ENCODE data around the gene NFATC1. TPM values are rescaled to one million over a fixed set of nuclear protein-coding genes. Genes with fewer than 3 reads are reported as not detected.

NFATC1 gene
- total and polyA plus RNA-seq, 7 experiments from 2014 or later: 27.1 to 87.2 (median 53.4) TPM

GRCh38 chr18:79460481-79461300 is 65.0 kb downstream of the NFATC1 start:
- Histone ChIP-seq H3K4me3 (ENCODE audit: low read length) (no peak overlapping the region), H3K27ac (ENCODE audit: low read depth, low read length) (peak overlapping the region; percentile 43), H3K36me3 (ENCODE audit: control insufficient read depth in 2 of 3, insufficient read depth in 3 of 3, low read length in 3 of 3) (peaks cover 0 to 92% (median 0%) of the 10 kb centered on the region in 3 experiments), H3K9me3 (ENCODE audit: control insufficient read depth in 2 of 3, low read length in 3 of 3) (no peaks in the 10 kb centered on the region), H3K27me3 (ENCODE audit: control insufficient read depth in 2 of 2, insufficient read depth in 2 of 2, low read length in 2 of 2) (no peaks in the 10 kb centered on the region), H3K4me1 (ENCODE audit: control insufficient read depth in 2 of 2, insufficient read depth in 2 of 2, low read length in 2 of 2) (no peaks in the 10 kb centered on the region)
- no peak for DNase-seq
- Mint-ChIP-seq H3K9me3 (no peaks in the 10 kb centered on the region), H3K4me3 (no peak overlapping the region), H3K27ac (peak overlapping the region in 7 of 9 donors; percentile 43 to 82 (median 71)), H3K36me3 (peaks cover 0 to 25% (median 2%) of the 10 kb centered on the region in 5 donors), H3K4me1 (peaks cover 0 to 17% (median 7%) of the 10 kb centered on the region in 7 donors), H3K27me3 (no peaks in the 10 kb centered on the region)
- ChIA-PET CTCF (no interaction called here), POLR2A (interaction anchor here (0.6 kb wide), 1 partner anchor 76 kb away, joined by 3 read pairs; no protein-coding TSS in a partner anchor)
- intact Hi-C loops (cut with micrococcal nuclease): no loop called here
- ATAC-seq: no peak

GRCh38 chr18:79461627-79462026 is 65.9 kb downstream of the NFATC1 start:
- H3K4me3 ChIP-seq (ENCODE audit: low read length): no peak overlapping the region
- Mint-ChIP-seq H3K4me3 (no peak overlapping the region), H3K4me1 (peaks cover 0 to 21% (median 7%) of the 10 kb centered on the region in 7 donors), H3K27me3 (no peaks in the 10 kb centered on the region), H3K9me3 (no peaks in the 10 kb centered on the region), H3K36me3 (peaks cover 0 to 22% (median 2%) of the 10 kb centered on the region in 5 donors), H3K27ac (peak overlapping the region in 4 of 9 donors; percentile 24 to 52 (median 34))
- CTCF ChIA-PET: no interaction called here
- H3K4me1 ChIP-seq (ENCODE audit: control insufficient read depth in 2 of 2, insufficient read depth in 2 of 2, low read length in 2 of 2): no peaks in the 10 kb centered on the region
- DNase-seq (no peak), ATAC-seq (no peak)
- H3K9me3 ChIP-seq (ENCODE audit: control insufficient read depth in 2 of 3, low read length in 3 of 3): no peaks in the 10 kb centered on the region
- POLR2A ChIA-PET: no interaction called here
- no peaks in the 10 kb centered on the region for H3K27me3 ChIP-seq (ENCODE audit: control insufficient read depth in 2 of 2, insufficient read depth in 2 of 2, low read length in 2 of 2)
- intact Hi-C loops (cut with micrococcal nuclease): no loop called here
- H3K36me3 ChIP-seq (ENCODE audit: control insufficient read depth in 2 of 3, insufficient read depth in 3 of 3, low read length in 3 of 3): peaks cover 0 to 89% (median 0%) of the 10 kb centered on the region in 3 experiments
- no peak overlapping the region for H3K27ac ChIP-seq (ENCODE audit: low read depth, low read length)

- Histone ChIP-seq H3K9me3 (ENCODE audit: control insufficient read depth in 2 of 3, low read length in 3 of 3) (no peaks in the 10 kb centered on the region), H3K4me1 (ENCODE audit: control insufficient read depth in 2 of 2, insufficient read depth in 2 of 2, low read length in 2 of 2) (no peaks in the 10 kb centered on the region), H3K4me3 (ENCODE audit: low read length) (no peak overlapping the region), H3K27ac (ENCODE audit: low read depth, low read length) (no peak overlapping the region), H3K27me3 (ENCODE audit: control insufficient read depth in 2 of 2, insufficient read depth in 2 of 2, low read length in 2 of 2) (no peaks in the 10 kb centered on the region), H3K36me3 (ENCODE audit: control insufficient read depth in 2 of 3, insufficient read depth in 3 of 3, low read length in 3 of 3) (peaks cover 0 to 90% (median 10%) of the 10 kb centered on the region in 3 experiments)
- no peak for DNase-seq
- Mint-ChIP-seq H3K4me3 (no peak overlapping the region), H3K27ac (peak overlapping the region in 1 of 9 donors; percentile 22), H3K36me3 (peaks cover 0 to 26% (median 2%) of the 10 kb centered on the region in 5 donors), H3K27me3 (no peaks in the 10 kb centered on the region), H3K4me1 (peaks cover 5 to 31% (median 12%) of the 10 kb centered on the region in 7 donors), H3K9me3 (no peaks in the 10 kb centered on the region)
- CTCF ChIA-PET: no interaction called here
- intact Hi-C loops (cut with micrococcal nuclease): no loop called here
- ATAC-seq: no peak
- POLR2A ChIA-PET: interaction anchor here (0.7 kb wide), 1 partner anchor 10 kb away, joined by 4 read pairs; no protein-coding TSS in a partner anchor
Measured at GRCh38 chr18:79463424-79463960, 67.8 kb downstream of the NFATC1 start.

- intact Hi-C loops (cut with micrococcal nuclease): no loop called here
- Histone ChIP-seq H3K9me3 (ENCODE audit: control insufficient read depth in 2 of 3, low read length in 3 of 3) (no peaks in the 10 kb centered on the region), H3K36me3 (ENCODE audit: control insufficient read depth in 2 of 3, insufficient read depth in 3 of 3, low read length in 3 of 3) (peaks cover 0 to 90% (median 17%) of the 10 kb centered on the region in 3 experiments), H3K4me1 (ENCODE audit: control insufficient read depth in 2 of 2, insufficient read depth in 2 of 2, low read length in 2 of 2) (no peaks in the 10 kb centered on the region), H3K4me3 (ENCODE audit: low read length) (no peak overlapping the region), H3K27me3 (ENCODE audit: control insufficient read depth in 2 of 2, insufficient read depth in 2 of 2, low read length in 2 of 2) (no peaks in the 10 kb centered on the region), H3K27ac (ENCODE audit: low read depth, low read length) (no peak overlapping the region)
- peaks cover 4 to 26% (median 8%) of the 10 kb centered on the region in 7 donors for H3K4me1 Mint-ChIP-seq
- no peak overlapping the region for H3K4me3 Mint-ChIP-seq
- H3K36me3 Mint-ChIP-seq: peaks cover 0 to 23% (median 3%) of the 10 kb centered on the region in 5 donors
- no peaks in the 10 kb centered on the region for H3K27me3 Mint-ChIP-seq
- DNase-seq (no peak), ATAC-seq (peak; percentile 31)
- CTCF ChIA-PET: no interaction called here
- POLR2A ChIA-PET: no interaction called here
- H3K9me3 Mint-ChIP-seq: no peaks in the 10 kb centered on the region
- peak overlapping the region in 7 of 9 donors; percentile 16 to 78 (median 56) for H3K27ac Mint-ChIP-seq
Measured at GRCh38 chr18:79465392-79465991, 69.8 kb downstream of the NFATC1 start.

GRCh38 chr18:79466591-79466990 is 70.9 kb downstream of the NFATC1 start:
- no peaks in the 10 kb centered on the region for H3K9me3 Mint-ChIP-seq
- H3K27ac Mint-ChIP-seq: peak overlapping the region in 5 of 9 donors; percentile 24 to 73 (median 32)
- H3K27me3 Mint-ChIP-seq: no peaks in the 10 kb centered on the region
- H3K4me1 ChIP-seq (ENCODE audit: control insufficient read depth in 2 of 2, insufficient read depth in 2 of 2, low read length in 2 of 2): no peaks in the 10 kb centered on the region
- H3K27me3 ChIP-seq (ENCODE audit: control insufficient read depth in 2 of 2, insufficient read depth in 2 of 2, low read length in 2 of 2): no peaks in the 10 kb centered on the region
- H3K9me3 ChIP-seq (ENCODE audit: control insufficient read depth in 2 of 3, low read length in 3 of 3): no peaks in the 10 kb centered on the region
- no peak overlapping the region for H3K4me3 ChIP-seq (ENCODE audit: low read length)
- POLR2A ChIA-PET: no interaction called here
- DNase-seq (no peak), ATAC-seq (peak; percentile 20)
- intact Hi-C loops (cut with micrococcal nuclease): no loop called here
- CTCF ChIA-PET: no interaction called here
- peaks cover 4 to 26% (median 8%) of the 10 kb centered on the region in 7 donors for H3K4me1 Mint-ChIP-seq
- peaks cover 0 to 26% (median 3%) of the 10 kb centered on the region in 5 donors for H3K36me3 Mint-ChIP-seq
- H3K4me3 Mint-ChIP-seq: peak overlapping the region in 1 of 10 donors; percentile 20
- H3K36me3 ChIP-seq (ENCODE audit: control insufficient read depth in 2 of 3, insufficient read depth in 3 of 3, low read length in 3 of 3): peaks cover 0 to 90% (median 17%) of the 10 kb centered on the region in 3 experiments
- H3K27ac ChIP-seq (ENCODE audit: low read depth, low read length): no peak overlapping the region

GRCh38 chr18:79467126-79467525 is 71.4 kb downstream of the NFATC1 start:
- peaks cover 0 to 89% (median 17%) of the 10 kb centered on the region in 3 experiments for H3K36me3 ChIP-seq (ENCODE audit: control insufficient read depth in 2 of 3, insufficient read depth in 3 of 3, low read length in 3 of 3)
- no peak overlapping the region for H3K4me3 ChIP-seq (ENCODE audit: low read length)
- POLR2A ChIA-PET: interaction anchor here (0.6 kb wide), 1 partner anchor 1863 kb away, joined by 3 read pairs; no protein-coding TSS in a partner anchor
- DNase-seq: no peak
- H3K27ac ChIP-seq (ENCODE audit: low read depth, low read length): no peak overlapping the region
- H3K27me3 ChIP-seq (ENCODE audit: control insufficient read depth in 2 of 2, insufficient read depth in 2 of 2, low read length in 2 of 2): no peaks in the 10 kb centered on the region
- H3K9me3 Mint-ChIP-seq: no peaks in the 10 kb centered on the region
- intact Hi-C loops (cut with micrococcal nuclease): no loop called here
- H3K9me3 ChIP-seq (ENCODE audit: control insufficient read depth in 2 of 3, low read length in 3 of 3): no peaks in the 10 kb centered on the region
- H3K4me1 Mint-ChIP-seq: peaks cover 2 to 26% (median 8%) of the 10 kb centered on the region in 7 donors
- CTCF ChIA-PET: interaction anchor here (0.7 kb wide), 1 partner anchor 69 kb away, joined by 3 read pairs; no protein-coding TSS in a partner anchor
- H3K27ac Mint-ChIP-seq: peak overlapping the region in 2 of 9 donors; percentile 24 to 43
- H3K36me3 Mint-ChIP-seq: peaks cover 0 to 26% (median 1%) of the 10 kb centered on the region in 5 donors
- no peaks in the 10 kb centered on the region for H3K4me1 ChIP-seq (ENCODE audit: control insufficient read depth in 2 of 2, insufficient read depth in 2 of 2, low read length in 2 of 2)
- no peak for ATAC-seq
- H3K4me3 Mint-ChIP-seq: no peak overlapping the region
- no peaks in the 10 kb centered on the region for H3K27me3 Mint-ChIP-seq
